Measurements from ENCODE around the gene IRF1. TPM values are rescaled to one million over a fixed set of nuclear protein-coding genes. Genes with fewer than 3 reads are reported as not detected.
A peak's percentile ranks its signal among the peaks of the same experiment; 100 is the strongest.

IRF1 gene
- total RNA-seq, 2 experiments from 2014 or later: 84.3 to 88.4 TPM

GRCh38 chr5:132462333-132462732 lies 28.2 kb downstream of the IRF1 start:
- H3K4me3 Mint-ChIP-seq: no peak overlapping the region
- intact Hi-C loops (cut with micrococcal nuclease): no loop called here
- peaks cover 25% of the 10 kb centered on the region for H3K36me3 Mint-ChIP-seq (ENCODE audit: low read depth)
- H3K27ac Mint-ChIP-seq: no peak overlapping the region
- no peak for DNase-seq
- CTCF ChIA-PET: interaction anchor here (1.2 kb wide), 1 partner anchor 11 kb away, joined by 3 read pairs; no protein-coding TSS in a partner anchor
- peaks cover 80% of the 10 kb centered on the region for H3K4me1 Mint-ChIP-seq (ENCODE audit: low read depth)
- no peaks in the 10 kb centered on the region for H3K9me3 Mint-ChIP-seq
- no peaks in the 10 kb centered on the region for H3K27me3 Mint-ChIP-seq (ENCODE audit: low read depth)

GRCh38 chr5:132461569-132462070 lies 29.0 kb downstream of the IRF1 start:
- intact Hi-C loops (cut with micrococcal nuclease): no loop called here
- Mint-ChIP-seq H3K4me3 (no peak overlapping the region), H3K9me3 (no peaks in the 10 kb centered on the region), H3K36me3 (ENCODE audit: low read depth) (peaks cover 22% of the 10 kb centered on the region), H3K27ac (no peak overlapping the region), H3K4me1 (ENCODE audit: low read depth) (peaks cover 80% of the 10 kb centered on the region), H3K27me3 (ENCODE audit: low read depth) (no peaks in the 10 kb centered on the region)
- DNase-seq: no peak
- CTCF ChIA-PET: no interaction called here

GRCh38 chr5:132460846-132461568 lies 29.6 kb downstream of the IRF1 start:
- Mint-ChIP-seq H3K36me3 (ENCODE audit: low read depth) (peaks cover 22% of the 10 kb centered on the region), H3K4me1 (ENCODE audit: low read depth) (peaks cover 80% of the 10 kb centered on the region), H3K9me3 (no peaks in the 10 kb centered on the region), H3K27me3 (ENCODE audit: low read depth) (no peaks in the 10 kb centered on the region), H3K27ac (no peak overlapping the region), H3K4me3 (no peak overlapping the region)
- peak; percentile 2 for DNase-seq
- CTCF ChIA-PET: interaction anchor here (0.6 kb wide), 1 partner anchor 161 kb away, joined by 3 read pairs; no protein-coding TSS in a partner anchor
- intact Hi-C loops (cut with micrococcal nuclease): no loop called here

GRCh38 chr5:132459983-132460838 lies 30.4 kb downstream of the IRF1 start:
- H3K4me1 Mint-ChIP-seq (ENCODE audit: low read depth): peaks cover 80% of the 10 kb centered on the region
- peak; percentile 11 for DNase-seq
- no peak overlapping the region for H3K4me3 Mint-ChIP-seq
- intact Hi-C loops (cut with micrococcal nuclease): no loop called here
- no peaks in the 10 kb centered on the region for H3K27me3 Mint-ChIP-seq (ENCODE audit: low read depth)
- H3K9me3 Mint-ChIP-seq: no peaks in the 10 kb centered on the region
- CTCF ChIA-PET: interaction anchor here (0.6 to 1.9 kb wide), 4 partner anchors 13 to 161 kb away, joined by 3 to 8 read pairs (median 4); no protein-coding TSS in a partner anchor
- H3K27ac Mint-ChIP-seq: no peak overlapping the region
- peaks cover 23% of the 10 kb centered on the region for H3K36me3 Mint-ChIP-seq (ENCODE audit: low read depth)

- H3K4me3 Mint-ChIP-seq: no peak overlapping the region
- peaks cover 80% of the 10 kb centered on the region for H3K4me1 Mint-ChIP-seq (ENCODE audit: low read depth)
- peak; percentile 49 for DNase-seq
- H3K36me3 Mint-ChIP-seq (ENCODE audit: low read depth): peaks cover 28% of the 10 kb centered on the region
- no peak overlapping the region for H3K27ac Mint-ChIP-seq
- CTCF ChIA-PET: interaction anchor here (0.8 to 3.2 kb wide), 11 partner anchors 7 to 42 kb away, joined by 3 to 13 read pairs (median 4); no protein-coding TSS in a partner anchor
- H3K27me3 Mint-ChIP-seq (ENCODE audit: low read depth): no peaks in the 10 kb centered on the region
- intact Hi-C loops (cut with micrococcal nuclease): no loop called here
- no peaks in the 10 kb centered on the region for H3K9me3 Mint-ChIP-seq
Measured at GRCh38 chr5:132459031-132459982, 31.3 kb downstream of the IRF1 start.

GRCh38 chr5:132458651-132459030 lies 31.9 kb downstream of the IRF1 start:
- Mint-ChIP-seq H3K9me3 (no peaks in the 10 kb centered on the region), H3K36me3 (ENCODE audit: low read depth) (peaks cover 31% of the 10 kb centered on the region), H3K27ac (no peak overlapping the region), H3K27me3 (ENCODE audit: low read depth) (no peaks in the 10 kb centered on the region), H3K4me3 (no peak overlapping the region), H3K4me1 (ENCODE audit: low read depth) (peaks cover 79% of the 10 kb centered on the region)
- CTCF ChIA-PET: interaction anchor here (0.8 to 3.2 kb wide), 12 partner anchors 8 to 72 kb away, joined by 3 to 16 read pairs (median 4); no protein-coding TSS in a partner anchor
- peak; percentile 6 for DNase-seq
- intact Hi-C loops (cut with micrococcal nuclease): loop anchor here (1.0 kb wide), 6 partner anchors 8 to 165 kb away; no protein-coding TSS in a partner anchor

- Mint-ChIP-seq H3K36me3 (ENCODE audit: low read depth) (peaks cover 31% of the 10 kb centered on the region), H3K9me3 (no peaks in the 10 kb centered on the region), H3K27ac (no peak overlapping the region), H3K27me3 (ENCODE audit: low read depth) (no peaks in the 10 kb centered on the region), H3K4me1 (ENCODE audit: low read depth) (peaks cover 77% of the 10 kb centered on the region), H3K4me3 (no peak overlapping the region)
- CTCF ChIA-PET: interaction anchor here (0.6 to 3.3 kb wide), 16 partner anchors 8 to 72 kb away, joined by 3 to 20 read pairs (median 4); partner anchors contain the start of gene IRF1
- intact Hi-C loops (cut with micrococcal nuclease): loop anchor here (1.0 kb wide), 6 partner anchors 8 to 165 kb away; no protein-coding TSS in a partner anchor
- no peak for DNase-seq
Measured at GRCh38 chr5:132458226-132458560, 32.4 kb downstream of the IRF1 start.

GRCh38 chr5:132457371-132458225 lies 33.0 kb downstream of the IRF1 start:
- no peak overlapping the region for H3K4me3 Mint-ChIP-seq
- peak overlapping the region; percentile 83 for H3K27ac Mint-ChIP-seq
- peaks cover 81% of the 10 kb centered on the region for H3K4me1 Mint-ChIP-seq (ENCODE audit: low read depth)
- peaks cover 30% of the 10 kb centered on the region for H3K36me3 Mint-ChIP-seq (ENCODE audit: low read depth)
- no peaks in the 10 kb centered on the region for H3K27me3 Mint-ChIP-seq (ENCODE audit: low read depth)
- CTCF ChIA-PET: interaction anchor here (0.6 to 3.3 kb wide), 16 partner anchors 9 to 71 kb away, joined by 3 to 20 read pairs (median 4); partner anchors contain the start of gene IRF1
- intact Hi-C loops (cut with micrococcal nuclease): loop anchor here (1.0 kb wide), 6 partner anchors 9 to 166 kb away; no protein-coding TSS in a partner anchor
- no peaks in the 10 kb centered on the region for H3K9me3 Mint-ChIP-seq
- DNase-seq: peak; percentile 45

- DNase-seq: no peak
- CTCF ChIA-PET: interaction anchor here (0.8 to 3.3 kb wide), 12 partner anchors 10 to 71 kb away, joined by 3 to 20 read pairs (median 5); no protein-coding TSS in a partner anchor
- H3K27me3 Mint-ChIP-seq (ENCODE audit: low read depth): no peaks in the 10 kb centered on the region
- H3K4me1 Mint-ChIP-seq (ENCODE audit: low read depth): peaks cover 84% of the 10 kb centered on the region
- H3K36me3 Mint-ChIP-seq (ENCODE audit: low read depth): peaks cover 32% of the 10 kb centered on the region
- no peak overlapping the region for H3K4me3 Mint-ChIP-seq
- H3K27ac Mint-ChIP-seq: peak overlapping the region; percentile 83
- no peaks in the 10 kb centered on the region for H3K9me3 Mint-ChIP-seq
- intact Hi-C loops (cut with micrococcal nuclease): no loop called here
Measured at GRCh38 chr5:132456987-132457361, 33.6 kb downstream of the IRF1 start.

- DNase-seq: peak; percentile 66
- peak overlapping the region; percentile 83 for H3K27ac Mint-ChIP-seq
- peaks cover 84% of the 10 kb centered on the region for H3K4me1 Mint-ChIP-seq (ENCODE audit: low read depth)
- no peaks in the 10 kb centered on the region for H3K9me3 Mint-ChIP-seq
- intact Hi-C loops (cut with micrococcal nuclease): no loop called here
- H3K36me3 Mint-ChIP-seq (ENCODE audit: low read depth): peaks cover 32% of the 10 kb centered on the region
- CTCF ChIA-PET: interaction anchor here (0.8 to 3.3 kb wide), 8 partner anchors 10 to 70 kb away, joined by 3 to 20 read pairs (median 5); no protein-coding TSS in a partner anchor
- no peaks in the 10 kb centered on the region for H3K27me3 Mint-ChIP-seq (ENCODE audit: low read depth)
- H3K4me3 Mint-ChIP-seq: peak overlapping the region; percentile 0
Measured at GRCh38 chr5:132456296-132456986, 34.1 kb downstream of the IRF1 start.
